GM12892 (cell line): ENCODE results near the gene ZNF575.

Experiments
- POLR2A ChIP-seq: IDR thresholded peaks from 2 replicates; pipeline ENCODE4 v1.6.1; 2011; ENCODE audit warnings: low read depth, low read length, control low read depth
- POLR2AphosphoS5 ChIP-seq: IDR thresholded peaks from 2 replicates; pipeline ENCODE4 v1.6.1; 2011; ENCODE audit warnings: low read depth, low read length, control low read depth

DNA sequence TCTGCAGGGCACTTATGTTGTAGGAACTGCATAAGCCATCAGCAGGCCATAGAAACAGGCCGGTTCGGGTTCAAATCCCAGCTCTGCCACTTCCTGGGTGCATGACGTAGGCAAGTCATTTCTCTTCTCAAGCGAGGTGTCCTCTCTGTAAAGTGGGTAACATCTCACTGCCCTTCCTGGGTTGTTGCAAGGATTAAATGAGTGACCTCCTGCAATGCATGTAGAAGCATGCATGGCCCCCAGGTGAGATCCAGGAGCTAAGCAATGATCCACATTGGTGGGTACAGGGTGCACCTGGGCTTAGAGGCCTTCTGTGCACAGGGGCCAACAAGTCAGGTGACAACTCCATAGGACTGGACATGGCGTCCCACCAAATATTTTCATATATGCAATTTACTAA, 42.2 kb upstream of the ZNF575 start:
- no peak for TF ChIP-seq POLR2A
- no peak for TF ChIP-seq POLR2AphosphoS5
